ENCODE measurements around the gene DNTT.

Gene DNTT

GRCh38 chr10:96380821-96381220 is 76.6 kb downstream of the DNTT start:
- H3K27ac ChIP-seq = peak overlapping the region; percentile 92
- TF ChIP-seq CTCF (conservative IDR thresholded peaks at IDR 0.05) (no peak), ZFX (IDR thresholded peaks at IDR 0.05) (no peak)

DNA sequence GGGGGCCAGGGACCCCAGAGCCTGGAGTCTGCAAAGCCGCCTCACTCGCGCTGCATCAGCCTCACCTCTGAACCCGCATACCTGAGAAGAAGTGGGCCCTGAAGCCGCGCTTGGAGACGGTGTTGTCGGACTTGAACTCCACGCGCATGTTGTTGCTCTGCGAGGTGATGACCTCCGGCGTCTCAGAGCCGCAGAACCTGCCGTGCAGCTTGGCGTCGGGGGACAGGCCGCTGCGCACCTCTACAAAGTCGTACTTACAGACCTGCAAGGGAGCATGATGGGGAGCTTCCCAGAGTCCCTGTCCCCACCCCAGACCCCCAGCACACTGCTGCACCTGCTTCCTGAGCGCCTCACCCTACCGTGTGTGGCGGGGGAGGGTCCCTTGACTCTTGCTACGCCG is 80.3 kb downstream of the DNTT start:
- peak overlapping the region; percentile 92; the same call in 1 of the 2 replicates for H3K27ac ChIP-seq
- TF ChIP-seq ZFX (IDR thresholded peaks at IDR 0.05) = no peak
- TF ChIP-seq CTCF (conservative IDR thresholded peaks at IDR 0.05) = no peak

- H3K27ac ChIP-seq = no peak overlapping the region
- TF ChIP-seq CTCF (conservative IDR thresholded peaks at IDR 0.05) = no peak
- no peak for TF ChIP-seq ZFX (IDR thresholded peaks at IDR 0.05)
Measured at GRCh38 chr10:96387161-96387560, 82.9 kb downstream of the DNTT start.

GRCh38 chr10:96387601-96388000 is 83.4 kb downstream of the DNTT start:
- TF ChIP-seq CTCF (conservative IDR thresholded peaks at IDR 0.05) (no peak), ZFX (IDR thresholded peaks at IDR 0.05) (no peak)
- H3K27ac ChIP-seq = no peak overlapping the region

Data from C4-2B (cell line).